SW 1271 (cell line): ENCODE measurements around the gene PEAK3.

ENCODE experiments used
- DNase-seq, 2 experiments: peaks; one replicate each; lab custom pipeline; 2025; lab: John Stamatoyannopoulos, UW

The PEAK3 gene

DNA sequence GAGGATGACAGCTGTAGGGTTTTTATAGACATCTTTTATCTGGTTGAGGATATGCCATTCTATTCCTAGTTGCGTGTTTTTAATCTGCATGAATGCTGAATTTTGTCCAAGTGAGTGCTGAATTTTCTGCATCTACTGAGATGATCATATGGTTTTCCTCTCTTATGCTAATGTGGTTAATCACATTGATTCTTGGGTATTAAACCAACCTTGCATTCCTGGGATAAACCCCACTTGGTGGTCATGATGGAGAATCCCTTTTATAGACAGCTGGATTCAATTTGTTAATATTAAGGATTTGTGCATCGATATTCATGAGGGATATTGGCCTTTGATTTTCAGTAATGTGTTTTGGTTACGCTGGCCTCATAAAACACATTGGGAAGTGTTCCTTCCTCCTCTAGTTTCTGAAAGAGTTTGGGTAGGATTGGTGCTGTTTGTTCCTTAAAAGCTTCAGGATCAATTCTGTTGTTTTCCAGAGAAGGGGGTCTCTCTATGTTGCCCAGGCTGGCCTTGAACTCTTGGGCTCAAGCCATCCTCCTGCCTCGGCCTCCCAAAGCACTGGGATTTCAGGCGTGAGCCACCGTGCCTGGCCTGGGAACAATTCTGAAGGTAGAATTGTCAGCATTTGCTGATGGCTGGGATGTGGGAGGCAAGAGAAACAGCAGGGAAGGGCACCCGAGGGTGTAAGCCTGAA is 33.3 kb upstream of the PEAK3 start:
- DNase-seq = no peak

DNA sequence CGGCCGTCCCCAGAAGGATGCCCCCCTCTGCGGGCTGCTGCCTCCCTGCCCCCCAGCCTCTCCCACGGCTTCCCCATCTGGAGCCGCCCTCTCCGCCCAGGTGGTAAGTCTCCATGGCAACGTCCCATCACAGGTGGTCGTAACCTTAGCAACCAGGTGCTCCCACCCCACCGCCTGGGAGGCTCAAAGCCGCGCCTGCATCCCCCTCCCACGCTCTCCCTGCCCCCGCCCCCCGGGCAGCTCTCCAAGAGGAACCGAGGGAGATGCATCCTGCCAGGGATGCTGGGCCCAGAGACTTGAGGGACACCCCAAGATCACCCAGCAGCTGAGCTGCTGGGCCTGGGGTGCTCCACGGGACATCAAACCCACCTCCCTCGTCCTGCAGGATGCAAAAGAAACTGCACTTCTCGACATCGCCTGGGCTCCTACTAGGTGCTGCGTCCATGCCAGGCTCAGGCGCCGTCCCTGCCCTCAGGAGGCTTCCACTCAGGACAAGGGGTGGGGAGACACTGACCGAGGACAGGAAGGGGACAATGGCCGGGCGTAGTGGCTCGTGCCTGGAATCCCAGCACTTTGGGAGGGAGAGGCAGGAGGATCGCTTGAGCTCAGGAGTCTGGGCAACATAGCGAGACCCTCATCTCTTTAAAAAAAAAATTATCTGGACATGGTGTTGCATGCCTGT is 31.0 kb upstream of the PEAK3 start:
- no peak for DNase-seq

DNA sequence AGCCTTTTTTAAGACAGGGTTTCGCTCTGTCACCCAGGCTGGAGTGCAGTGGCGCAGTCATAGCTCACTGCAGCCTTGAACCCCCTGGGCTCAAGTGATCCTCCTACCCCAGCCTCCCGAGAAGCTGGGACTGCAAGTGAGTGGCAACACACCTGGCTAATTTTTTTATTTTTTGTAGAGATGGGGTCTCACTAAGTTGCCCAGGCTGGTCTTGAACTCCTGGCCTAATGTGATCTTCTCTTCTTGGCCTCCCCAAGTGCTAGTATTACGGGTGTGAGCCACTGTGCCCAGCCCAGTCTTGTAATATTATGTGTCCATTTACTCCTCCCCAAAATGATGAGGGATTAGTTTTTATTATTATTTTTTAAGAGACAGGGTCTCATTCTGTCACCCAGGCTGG is 29.1 kb upstream of the PEAK3 start:
- no peak for DNase-seq

DNA sequence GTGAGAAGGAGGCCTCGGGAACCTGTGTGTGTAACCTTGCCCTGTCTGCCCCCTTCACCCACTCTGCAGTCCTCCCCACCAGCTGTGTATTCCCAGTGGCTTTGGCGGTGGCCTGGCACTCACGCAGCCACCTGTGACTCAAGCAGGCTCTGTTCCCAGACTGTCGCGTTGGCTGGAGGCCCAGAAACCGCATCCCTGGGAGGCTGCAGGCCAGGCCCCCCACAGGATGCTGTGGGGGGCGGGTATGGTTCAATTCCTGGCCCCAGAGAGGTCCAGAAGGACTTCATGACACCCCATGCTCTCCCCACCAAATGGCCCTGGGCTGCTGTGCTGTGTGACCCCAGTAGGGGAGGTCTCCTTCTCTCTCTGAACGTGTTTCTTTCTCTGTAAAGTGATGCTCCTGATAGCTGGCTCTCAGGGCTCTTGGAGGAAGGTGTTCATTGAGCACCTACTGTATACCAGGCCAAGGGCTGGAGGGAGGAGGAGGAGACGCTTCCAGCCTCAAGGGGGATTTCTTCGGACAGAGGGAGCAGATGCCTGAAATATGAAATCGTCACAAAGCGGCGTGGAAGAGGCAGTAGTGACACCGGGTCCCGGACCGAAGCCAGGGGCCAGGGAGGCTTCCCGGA is 27.9 kb upstream of the PEAK3 start:
- no peak for DNase-seq

DNA sequence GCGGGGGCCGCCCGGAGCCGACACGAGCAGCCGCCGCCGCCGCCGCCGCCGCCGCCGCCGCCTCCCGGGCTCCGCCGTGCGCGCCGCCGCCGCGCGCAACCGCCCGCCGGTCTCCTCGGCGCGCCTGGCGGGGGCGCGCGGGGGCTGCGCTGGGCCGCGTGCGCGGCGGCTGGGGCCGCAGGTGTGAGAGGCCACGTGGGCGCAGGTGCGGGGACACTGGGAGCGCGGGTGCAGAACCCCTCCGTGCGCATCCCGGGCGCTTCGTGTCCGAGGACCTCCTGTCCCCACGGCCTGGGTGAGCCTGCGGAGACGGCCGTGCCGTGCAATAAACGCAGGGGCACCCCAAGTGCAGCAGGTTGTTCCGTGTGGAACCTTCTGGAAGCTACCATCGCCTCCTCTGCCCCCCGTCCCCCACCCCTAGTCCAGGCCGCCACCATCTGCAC is 26.2 kb upstream of the PEAK3 start, which contains the start of gene LINGO3:
LINGO3 (minus strand) TSS at position 41 of the 443 bp plus-strand sequence. CDS start 16,378 bp downstream, outside the sequence.
- no peak for DNase-seq

DNA sequence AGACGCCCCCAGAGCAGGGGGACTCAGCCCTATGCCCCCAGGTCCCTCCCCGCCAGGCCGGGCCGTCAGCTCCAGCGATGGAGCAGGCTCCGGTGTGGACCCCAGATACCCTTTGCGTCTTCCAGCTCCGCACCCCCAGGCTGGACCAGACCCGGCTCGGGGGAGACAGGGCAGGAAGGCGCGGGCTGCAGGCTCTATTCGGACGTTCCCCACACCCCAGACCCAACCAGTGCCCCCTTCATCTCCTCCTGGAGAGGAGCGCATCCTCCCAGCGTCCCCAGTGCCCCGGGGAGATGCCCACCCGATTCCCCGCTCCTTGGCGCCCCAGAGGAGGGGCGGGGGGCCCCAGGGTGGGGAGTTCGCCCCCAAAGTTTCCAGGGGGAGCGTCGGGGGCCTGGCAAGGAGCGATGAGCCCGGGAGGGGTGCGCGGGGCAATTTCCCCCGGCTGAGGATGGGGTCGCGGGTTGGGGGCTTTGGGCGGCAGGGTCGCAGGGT is 25.6 kb upstream of the PEAK3 start:
- no peak for DNase-seq

DNA sequence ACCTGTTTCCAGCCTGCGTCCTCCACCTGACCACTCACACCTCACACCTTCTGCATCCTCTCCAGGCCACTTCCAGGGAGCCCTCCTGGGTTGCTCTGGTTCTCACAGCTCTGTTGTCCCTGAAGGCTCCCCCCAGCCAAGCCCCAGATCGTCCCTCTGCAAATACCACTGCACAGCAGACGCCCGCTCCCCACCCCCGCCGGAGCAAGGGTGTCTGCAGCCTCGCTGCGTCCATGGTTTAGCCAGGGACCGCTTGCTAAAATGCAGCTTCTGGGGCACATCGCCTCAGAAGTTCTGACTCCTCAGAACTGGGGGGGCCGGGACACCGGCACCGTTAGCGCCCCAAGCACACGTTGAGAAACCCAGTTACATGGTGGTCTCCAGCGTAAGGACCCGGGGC is 25.0 kb upstream of the PEAK3 start:
- no peak for DNase-seq

DNA sequence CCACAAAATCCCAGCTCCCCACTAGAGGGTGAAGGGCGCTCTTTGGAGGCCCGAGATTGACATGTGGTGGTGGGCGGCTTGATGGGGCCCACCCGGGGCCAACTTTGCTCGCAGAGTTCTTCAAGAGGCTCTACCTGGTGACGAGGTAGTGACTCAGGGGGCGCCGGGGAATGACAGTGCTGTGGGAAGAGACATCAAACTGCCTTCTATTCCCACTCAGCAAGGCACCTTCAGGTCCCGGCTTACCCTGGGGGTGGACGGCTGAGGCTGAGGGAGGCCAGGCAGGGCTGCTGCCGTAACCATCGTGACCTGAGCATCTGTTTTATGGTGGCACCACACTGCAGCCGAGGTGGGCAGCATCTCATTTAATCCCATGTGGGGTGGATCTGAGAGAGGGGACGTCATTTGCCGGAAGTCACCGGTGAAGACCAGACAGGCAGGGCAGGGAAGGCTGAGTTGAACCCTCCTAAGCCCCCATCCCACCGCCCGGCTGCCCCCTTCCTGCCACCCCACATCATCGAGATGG is 24.4 kb upstream of the PEAK3 start:
- no peak for DNase-seq

DNA sequence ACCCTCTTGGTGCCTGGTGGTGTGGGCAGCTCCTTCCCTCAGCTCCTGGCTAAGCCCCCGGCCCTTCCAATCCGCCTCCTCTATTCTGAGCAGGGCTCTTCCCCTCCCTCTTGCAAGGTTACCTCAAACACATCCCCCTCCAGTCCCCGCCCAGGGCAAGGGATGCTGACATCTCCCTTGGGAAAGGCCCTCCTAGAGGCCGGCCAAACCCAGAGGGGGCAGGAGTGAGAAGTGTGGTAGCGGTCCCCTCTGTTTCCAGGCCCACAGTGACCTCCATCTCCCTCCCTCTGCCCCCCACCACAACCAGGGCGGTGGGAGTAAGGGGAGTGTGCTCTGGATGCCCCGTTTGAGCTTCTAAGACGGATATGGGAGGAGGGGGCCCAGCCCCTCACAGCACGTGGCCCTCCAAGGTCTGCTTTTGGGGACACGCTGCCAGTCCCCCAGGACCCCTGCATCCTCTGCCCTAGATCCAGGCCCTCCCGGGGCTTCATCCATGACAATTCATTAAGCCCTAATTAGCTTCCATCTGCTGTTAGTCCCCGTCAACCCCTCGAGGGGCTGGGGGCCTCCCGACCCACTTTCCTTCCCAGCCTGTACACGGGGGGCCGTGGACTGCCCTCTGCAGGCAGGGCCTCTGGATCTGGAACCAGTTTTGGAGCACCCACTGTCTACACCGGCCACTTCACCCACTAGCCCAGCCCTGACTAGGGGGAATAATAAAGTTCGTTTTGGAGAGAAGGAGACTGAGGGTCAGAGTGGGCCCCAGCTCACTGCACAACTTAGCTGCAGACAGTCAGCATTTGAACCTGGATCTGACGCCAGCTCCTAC is 23.7 kb upstream of the PEAK3 start:
- no peak for DNase-seq

DNA sequence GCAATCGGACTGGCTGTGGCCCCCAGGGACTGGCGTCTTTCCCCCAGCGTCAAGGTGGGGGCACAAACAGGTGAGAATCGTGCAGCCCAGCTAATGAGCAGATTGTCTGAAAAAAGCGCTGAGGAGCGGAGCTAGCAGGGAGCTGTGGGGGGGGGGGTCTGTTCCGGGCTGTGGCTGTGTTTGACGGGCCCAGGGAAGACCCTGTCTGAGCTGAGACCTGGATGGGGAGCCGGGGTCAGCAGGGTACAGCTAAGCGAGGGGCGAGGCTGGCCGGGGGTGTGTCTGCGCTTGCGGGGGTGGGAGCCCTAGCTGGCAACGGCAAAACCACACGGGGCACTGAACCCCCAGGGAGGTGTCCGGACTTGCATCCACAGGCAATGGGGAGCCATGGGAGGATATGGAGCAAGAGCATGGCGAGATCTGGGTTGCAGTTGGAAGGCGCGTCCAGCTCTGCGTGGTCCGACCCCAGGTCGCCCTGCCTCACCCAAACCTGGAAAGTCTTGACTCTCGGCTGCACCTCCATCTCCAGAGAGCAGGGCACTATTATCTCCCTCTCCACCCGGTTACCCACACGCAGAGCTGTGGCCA is 21.3 kb upstream of the PEAK3 start:
- no peak for DNase-seq

DNA sequence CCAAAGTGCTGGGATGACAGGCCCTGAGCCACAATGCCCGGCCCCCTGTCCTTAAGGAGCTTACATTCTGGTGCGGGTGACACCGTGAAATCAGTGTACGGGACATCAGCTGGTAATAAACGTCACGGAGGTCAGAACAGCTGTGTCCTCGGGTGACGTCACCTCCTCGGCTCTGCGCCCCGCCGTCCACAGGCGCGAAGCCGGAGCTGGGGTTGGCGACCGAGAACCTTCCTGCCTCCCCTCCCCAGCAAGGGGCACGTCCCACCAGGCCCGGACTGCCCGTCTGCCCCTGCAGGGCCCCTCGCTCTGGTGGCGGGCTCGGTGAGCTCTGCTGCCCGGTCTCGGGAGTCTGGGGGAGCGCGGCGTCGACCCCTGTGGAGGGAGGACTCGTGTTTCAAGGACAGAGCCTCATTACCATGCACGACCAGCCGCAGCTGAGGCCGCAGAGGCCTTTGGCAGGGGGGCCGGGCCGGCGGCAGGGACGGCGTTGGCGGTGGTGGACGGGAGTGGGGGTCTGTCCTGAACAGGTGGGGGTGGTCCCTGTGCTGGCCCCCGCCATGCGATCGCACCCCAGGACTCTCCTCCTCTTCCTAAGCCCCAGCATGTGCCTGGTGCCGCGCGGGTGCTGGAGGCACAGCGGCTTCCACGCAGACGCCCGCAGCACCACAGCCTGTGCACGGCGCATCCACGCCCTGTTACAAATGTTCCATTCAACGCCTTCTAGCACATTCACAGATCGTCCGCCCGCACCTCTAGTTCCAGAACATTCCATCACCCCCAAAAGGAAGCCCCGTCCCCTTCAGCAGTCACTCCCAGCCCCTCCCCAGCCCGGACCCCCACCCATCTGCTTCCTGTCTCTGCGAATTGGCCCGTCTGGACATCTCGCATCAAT is 20.6 kb upstream of the PEAK3 start:
- no peak for DNase-seq

DNA sequence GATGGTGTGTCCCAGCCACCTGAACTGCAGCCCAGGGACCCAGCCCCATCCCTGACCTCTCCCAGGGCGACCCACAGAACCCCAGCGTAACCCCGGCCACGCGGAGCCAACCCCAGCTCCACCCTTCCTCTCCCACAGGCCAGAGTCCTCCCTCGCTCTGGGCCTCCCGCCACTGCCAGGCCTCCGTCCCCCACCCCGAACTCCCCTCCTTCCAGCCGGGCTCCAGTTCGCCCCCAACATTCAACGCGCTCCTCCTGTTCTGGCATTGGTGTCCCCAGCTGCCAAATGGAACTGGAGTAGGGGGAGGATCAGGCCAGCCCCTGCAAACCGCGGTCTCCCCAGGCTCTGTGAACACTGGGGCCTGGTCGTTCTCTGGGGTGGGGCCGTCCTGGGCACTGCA is 18.6 kb upstream of the PEAK3 start:
- no peak for DNase-seq

DNA sequence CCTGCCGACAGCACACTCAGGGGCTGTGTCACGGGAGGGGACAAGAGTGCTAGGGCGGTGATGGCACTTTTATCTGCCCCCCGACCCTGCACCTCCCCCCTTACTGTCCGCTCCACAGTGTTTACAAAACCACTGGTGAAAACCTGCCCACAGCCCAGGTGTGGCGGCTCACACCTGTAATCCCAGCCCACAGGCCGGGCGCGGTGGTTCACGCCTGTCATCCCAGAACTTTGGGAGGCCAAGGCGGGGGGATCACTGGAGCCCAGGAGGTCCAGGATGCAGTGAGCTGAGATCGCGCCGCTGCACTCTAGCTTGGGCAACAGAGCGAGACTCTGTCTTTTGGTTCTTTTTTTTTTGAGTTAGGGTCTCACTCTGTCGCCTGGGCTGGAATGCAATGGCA is 14.2 kb upstream of the PEAK3 start:
- DNase-seq = no peak

DNA sequence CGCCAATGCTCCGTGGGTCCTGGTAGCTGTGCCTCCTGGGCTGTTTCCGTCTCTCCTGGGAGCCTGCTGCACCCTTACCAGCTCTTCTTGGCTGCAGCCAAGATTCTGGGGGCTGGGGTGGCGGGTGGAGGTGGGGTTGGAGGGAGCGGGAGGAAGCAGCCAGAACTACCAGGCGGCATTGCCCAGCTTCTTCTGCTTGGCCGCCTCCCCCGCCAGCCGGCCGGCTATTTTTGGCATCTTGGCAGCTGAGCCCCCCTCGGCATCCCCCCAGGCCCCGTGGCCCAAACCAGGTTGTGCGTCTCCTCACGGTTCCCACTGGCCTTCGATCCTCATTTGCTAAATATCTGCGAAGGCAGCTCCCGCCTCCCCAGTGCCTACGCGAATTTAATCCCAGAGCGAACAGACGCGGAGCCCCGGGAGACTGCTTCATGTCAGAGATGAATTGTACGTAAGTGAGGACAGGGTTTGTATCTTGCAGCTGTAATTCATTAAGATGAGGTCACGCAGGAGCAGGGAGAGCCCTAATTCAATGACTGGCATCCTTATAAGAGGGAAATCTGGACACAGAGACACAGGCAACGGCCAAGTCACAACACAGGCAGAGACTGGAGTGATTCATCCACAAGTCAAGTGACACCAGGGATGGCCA is 12.8 kb upstream of the PEAK3 start:
- no peak for DNase-seq

DNA sequence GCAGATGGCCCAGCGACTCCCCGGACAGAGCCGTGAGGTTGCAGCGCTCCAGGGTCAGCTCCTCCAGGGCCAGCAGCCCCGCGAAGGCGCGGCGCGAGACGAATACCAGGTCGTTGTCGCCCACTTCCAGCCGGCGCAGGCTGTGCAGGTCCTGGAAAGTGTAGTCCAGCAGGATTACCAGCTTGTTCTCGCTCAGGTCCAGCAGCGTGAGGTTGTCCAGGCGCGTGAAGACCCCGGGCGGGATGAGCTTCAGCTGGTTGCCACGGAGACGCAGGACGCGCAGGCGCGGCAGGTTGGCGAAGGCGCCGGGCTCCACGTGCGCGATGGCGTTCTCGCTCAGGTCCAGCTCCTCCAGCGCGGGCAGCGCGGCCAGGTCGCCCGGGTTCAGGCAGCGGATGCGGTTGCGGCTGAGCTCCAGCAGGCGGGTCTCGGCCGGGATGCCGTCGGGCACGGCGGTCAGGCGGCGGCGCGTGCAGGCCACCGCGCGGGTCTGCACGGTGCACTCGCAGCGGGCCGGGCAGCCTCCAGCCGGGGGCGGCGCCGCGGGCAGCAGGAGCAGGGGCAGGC is 9.3 kb upstream of the PEAK3 start:
- DNase-seq = no peak

DNA sequence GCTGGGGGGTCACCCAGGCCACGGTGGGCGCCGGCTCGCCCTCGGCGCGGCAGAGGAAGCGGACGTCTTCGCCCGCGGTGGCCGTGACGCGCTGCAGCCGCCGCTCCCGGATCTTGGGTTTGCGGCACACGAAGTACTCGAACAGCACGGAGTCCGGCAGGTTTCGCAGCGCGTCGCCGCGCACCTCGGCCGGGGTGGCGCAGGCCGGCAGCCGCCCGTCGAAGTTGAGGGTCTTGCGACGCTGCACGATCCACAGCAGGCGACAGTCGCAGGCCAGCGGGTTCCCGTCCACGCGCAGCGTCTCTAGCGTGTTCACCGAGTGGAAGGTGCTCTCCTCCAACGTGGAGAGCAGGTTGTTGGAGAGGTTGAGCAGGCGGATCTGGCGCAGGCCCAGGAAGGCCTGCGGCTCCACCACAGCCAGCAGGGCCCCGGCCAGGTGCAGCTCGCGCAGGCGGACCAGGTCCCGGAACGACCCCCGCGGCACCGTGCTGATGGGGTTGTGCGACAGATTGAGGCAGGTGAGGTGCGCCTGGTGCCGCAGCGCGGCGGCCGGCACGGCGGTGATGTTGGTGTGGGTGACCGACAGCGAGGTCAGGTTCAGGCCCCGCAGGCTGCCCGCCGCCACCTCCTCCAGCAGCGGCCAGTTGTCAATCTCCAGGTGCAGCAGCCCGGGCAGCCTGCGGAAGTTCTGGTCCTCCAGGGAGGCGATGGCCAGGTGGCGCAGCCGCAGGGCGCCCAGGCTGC is 8.6 kb upstream of the PEAK3 start:
- DNase-seq = no peak

DNA sequence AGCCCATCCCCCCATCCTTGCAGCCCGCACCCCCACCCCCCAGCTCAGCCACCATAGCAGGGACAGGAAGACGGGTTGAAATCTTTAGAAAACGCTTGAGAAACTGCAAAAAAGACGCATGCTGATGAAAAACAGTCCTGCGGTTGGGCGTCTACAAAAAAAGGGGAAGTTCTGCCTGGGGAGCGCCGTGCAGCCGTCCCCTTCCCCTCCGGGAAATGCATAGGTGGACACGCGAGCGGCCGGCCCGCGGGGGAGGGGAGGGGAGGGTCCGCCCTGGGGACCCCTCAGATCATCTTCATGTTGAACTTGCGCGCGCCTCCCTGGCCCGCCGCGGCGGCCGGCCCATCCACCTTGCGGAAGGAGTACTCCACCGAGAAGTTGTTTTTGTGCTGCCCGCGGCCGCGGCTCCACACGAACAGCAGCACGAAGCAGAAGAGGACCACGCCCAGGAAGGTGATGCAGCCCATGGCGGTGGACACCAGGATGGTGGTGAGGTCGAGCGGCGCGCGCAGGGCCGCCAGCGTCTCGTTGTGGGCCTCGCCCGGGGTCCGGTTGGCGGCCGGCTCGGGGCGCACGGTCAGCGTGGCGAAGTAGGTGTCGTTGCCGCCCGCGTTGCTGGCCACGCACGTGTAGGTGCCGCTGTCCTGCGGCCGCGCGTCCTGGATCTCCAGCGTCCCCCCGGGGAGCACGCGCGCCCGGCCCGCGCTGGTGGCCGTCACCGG is 7.9 kb upstream of the PEAK3 start:
- DNase-seq = no peak
